Measurements from ENCODE around the gene ORAI3.

- TF ChIP-seq CTCF (IDR thresholded peaks at IDR 0.05) (no peak), SIN3A (IDR thresholded peaks at IDR 0.05; ENCODE audit: borderline replicate concordance, insufficient read depth, low read depth, low read length) (no peak), POLR2AphosphoS5 (IDR thresholded peaks at IDR 0.05; ENCODE audit: low read depth, low read length) (no peak), REST (IDR thresholded peaks at IDR 0.05; ENCODE audit: insufficient read depth in 1 of 2, low read depth in 2 of 2, low read length in 1 of 2) (no peak)
Observed at GRCh38 chr16:30965436-30965835, 16.6 kb downstream of the ORAI3 start.

Measured in Panc1 (cell line).